ENCODE measurements around the gene LBHD2. TPM values are rescaled to one million over a fixed set of nuclear protein-coding genes. Genes with fewer than 3 reads are reported as not detected.
A peak's percentile ranks its signal among the peaks of the same experiment; 100 is the strongest.

The LBHD2 gene
- total and polyA plus RNA-seq, 2 of the 8 experiments (the other 6 are each of a cell fraction or from before 2014, with no cell fraction given) = not detected

GRCh38 chr14:103091041-103091882 is 7.3 kb downstream of the LBHD2 start (continued):
- TF ChIP-seq ZNF274 (IDR thresholded peaks at IDR 0.05; ENCODE audit: borderline replicate concordance, extremely low read depth, low read length) (no peak), NANOG (IDR thresholded peaks at IDR 0.05; ENCODE audit: insufficient read depth, low read depth, low read length, poor library complexity, severe bottlenecking) (no peak), FOSL1 (IDR thresholded peaks at IDR 0.05; ENCODE audit: insufficient read depth, low read depth, low read length) (no peak), KDM4A (IDR thresholded peaks at IDR 0.05; ENCODE audit: low read depth, low read length, severe bottlenecking) (peak; percentile 61), BRCA1 (IDR thresholded peaks at IDR 0.05; ENCODE audit: low read depth, low read length) (no peak), KDM5A (IDR thresholded peaks at IDR 0.05; ENCODE audit: low read length) (no peak), ASH2L (IDR thresholded peaks at IDR 0.05; ENCODE audit: low read length) (no peak), CTCF (IDR thresholded peaks at IDR 0.05; ENCODE audit: control extremely low read depth in 1 of 3, insufficient read depth in 1 of 3, low read depth in 1 of 3, low read length in 3 of 3) (peak in 2 of 3 experiments; percentile 36 to 43; a peak in 3 of 4 replicates), SP2 (IDR thresholded peaks at IDR 0.05; ENCODE audit: low read length) (no peak), RXRA (IDR thresholded peaks at IDR 0.05; ENCODE audit: insufficient read depth, low read depth, low read length) (no peak), TBP (IDR thresholded peaks at IDR 0.05; ENCODE audit: low read depth, low read length) (no peak), TAF1 (IDR thresholded peaks at IDR 0.05; ENCODE audit: low read depth, low read length) (no peak), RBBP5 (IDR thresholded peaks at IDR 0.05; ENCODE audit: borderline replicate concordance, low read depth, low read length) (0 out of 2 replicates have a peak, but pooled peaks have one; percentile 40), BACH1 (IDR thresholded peaks at IDR 0.05; ENCODE audit: low read length) (no peak), GABPA (IDR thresholded peaks at IDR 0.05; ENCODE audit: borderline replicate concordance, insufficient read depth, low read length) (0 out of 2 replicates have a peak, but pooled peaks have one; percentile 24)
- TF ChIP-seq, protein P1, sequence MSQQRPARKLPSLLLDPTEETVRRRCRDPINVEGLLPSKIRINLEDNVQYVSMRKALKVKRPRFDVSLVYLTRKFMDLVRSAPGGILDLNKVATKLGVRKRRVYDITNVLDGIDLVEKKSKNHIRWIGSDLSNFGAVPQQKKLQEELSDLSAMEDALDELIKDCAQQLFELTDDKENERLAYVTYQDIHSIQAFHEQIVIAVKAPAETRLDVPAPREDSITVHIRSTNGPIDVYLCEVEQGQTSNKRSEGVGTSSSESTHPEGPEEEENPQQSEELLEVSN (IDR thresholded peaks at IDR 0.05) = 0 out of 2 replicates have a peak, but pooled peaks have one; percentile 17
- TF ChIP-seq, protein P2, sequence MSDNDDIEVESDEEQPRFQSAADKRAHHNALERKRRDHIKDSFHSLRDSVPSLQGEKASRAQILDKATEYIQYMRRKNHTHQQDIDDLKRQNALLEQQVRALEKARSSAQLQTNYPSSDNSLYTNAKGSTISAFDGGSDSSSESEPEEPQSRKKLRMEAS (IDR thresholded peaks at IDR 0.05) = peak; percentile 71
- TF ChIP-seq, protein P3, sequence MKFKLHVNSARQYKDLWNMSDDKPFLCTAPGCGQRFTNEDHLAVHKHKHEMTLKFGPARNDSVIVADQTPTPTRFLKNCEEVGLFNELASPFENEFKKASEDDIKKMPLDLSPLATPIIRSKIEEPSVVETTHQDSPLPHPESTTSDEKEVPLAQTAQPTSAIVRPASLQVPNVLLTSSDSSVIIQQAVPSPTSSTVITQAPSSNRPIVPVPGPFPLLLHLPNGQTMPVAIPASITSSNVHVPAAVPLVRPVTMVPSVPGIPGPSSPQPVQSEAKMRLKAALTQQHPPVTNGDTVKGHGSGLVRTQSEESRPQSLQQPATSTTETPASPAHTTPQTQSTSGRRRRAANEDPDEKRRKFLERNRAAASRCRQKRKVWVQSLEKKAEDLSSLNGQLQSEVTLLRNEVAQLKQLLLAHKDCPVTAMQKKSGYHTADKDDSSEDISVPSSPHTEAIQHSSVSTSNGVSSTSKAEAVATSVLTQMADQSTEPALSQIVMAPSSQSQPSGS (IDR thresholded peaks at IDR 0.05; ENCODE audit: low read length) = no peak
